Right lobe of liver (tissue), 4 donors: ENCODE data around the gene TRIM60.

ENCODE experiments used
- CTCF ChIP-seq, 4 donors: fragments of 200-600 bp in 3 of 4; fragments of 450-650 bp in 1 of 4; IDR thresholded peaks; one replicate each; pipeline versions ENCODE4 v1.5.1 to v1.8.0; 2016 to 2022; ENCODE audit warnings: antibody characterized with exemption in 4 of 4, mild to moderate bottlenecking in 2 of 4
- POLR2A ChIP-seq: fragments of 450-650 bp; IDR thresholded peaks from one replicate; pipeline ENCODE4 v1.6.1; 2017; ENCODE audit warnings: antibody characterized with exemption, mild to moderate bottlenecking
- donor health status: DM: no; HTN: no; CAD: no.
- donor health status: DM: no; HTN: no; CAD: no.
- donor health status: DM: no; HTN: yes; CAD: no.

GRCh38 chr4:165013691-165014090 is 18.1 kb upstream of the TRIM60 start:
- no peak for TF ChIP-seq CTCF (IDR thresholded peaks at IDR 0.05)
- TF ChIP-seq POLR2A: no peak
